ENCODE results near the gene OR14A16.

GRCh38 chr1:247857985-247858619, 34.2 kb upstream of the OR14A16 start:
- TF ChIP-seq CTCF (IDR thresholded peaks at IDR 0.05) (no peak), POLR2A (IDR thresholded peaks at IDR 0.05) (no peak)
